Glutamatergic neuron (in vitro differentiated cells): ENCODE measurements around the gene DENND2A. TPM values are rescaled to one million over a fixed set of nuclear protein-coding genes. Genes with fewer than 3 reads are reported as not detected.

ENCODE experiments used
- DNase-seq: peaks from one replicate; pipeline ENCODE4 v3.0.0; 2022
- H3K27ac Mint-ChIP-seq: one replicate; pipeline ENCODE4 v1.8.0; 2020; ENCODE audit warnings: mild to moderate bottlenecking, mixed read lengths, inconsistent platforms; ENCODE audit not compliant: unreplicated experiment
- H3K27me3 Mint-ChIP-seq: one replicate; pipeline ENCODE4 v1.8.0; 2020; ENCODE audit warnings: mild to moderate bottlenecking, moderate library complexity, mixed read lengths, inconsistent platforms; ENCODE audit not compliant: unreplicated experiment
- H3K36me3 Mint-ChIP-seq: one replicate; pipeline ENCODE4 v1.8.0; 2020; ENCODE audit warnings: mild to moderate bottlenecking, mixed read lengths, inconsistent platforms; ENCODE audit not compliant: unreplicated experiment
- H3K4me1 Mint-ChIP-seq: one replicate; pipeline ENCODE4 v1.8.0; 2020; ENCODE audit warnings: mild to moderate bottlenecking, low read depth, mixed read lengths, inconsistent platforms; ENCODE audit not compliant: unreplicated experiment
- H3K4me3 Mint-ChIP-seq: one replicate; pipeline ENCODE4 v1.8.0; 2020; ENCODE audit warnings: mild to moderate bottlenecking, mixed read lengths, inconsistent platforms; ENCODE audit not compliant: unreplicated experiment
- H3K9me3 Mint-ChIP-seq: one replicate; pipeline ENCODE4 v1.8.0; 2020; ENCODE audit warnings: mild to moderate bottlenecking, moderate library complexity, mixed read lengths, inconsistent platforms; ENCODE audit not compliant: unreplicated experiment
- CTCF ChIP-seq: fragments of 200-600 bp; sonication (generic); IDR thresholded peaks from one replicate; pipeline ENCODE4 v1.5.0; 2021; ENCODE audit not compliant: partially characterized antibody, unreplicated experiment
- total RNA-seq: library from RNA; stranded (reverse); fragmentation: NEBNext Ultra II Directional; extraction: Animal tissue kit (Norgen Biotek cat#: 25700); gene quantifications from one replicate; pipeline ENCODE4 v1.2.1, GENCODE V29; 2021; ENCODE audit not compliant: unreplicated experiment

DENND2A gene
- total RNA-seq, 1 donor from 2014 or later: 64.7 TPM

- TF ChIP-seq CTCF: no peak
- H3K9me3 Mint-ChIP-seq: peaks cover 2% of the 10 kb centered on the region
- H3K27ac Mint-ChIP-seq: peak overlapping the region; percentile 65
- H3K4me3 Mint-ChIP-seq: peak overlapping the region; percentile 78
- no peaks in the 10 kb centered on the region for H3K27me3 Mint-ChIP-seq
- peaks cover 20% of the 10 kb centered on the region for H3K4me1 Mint-ChIP-seq
- H3K36me3 Mint-ChIP-seq: no peaks in the 10 kb centered on the region
- peak; percentile 66 for DNase-seq
Observed at GRCh38 chr7:140594131-140594691, 46.4 kb downstream of the DENND2A start.

DNA sequence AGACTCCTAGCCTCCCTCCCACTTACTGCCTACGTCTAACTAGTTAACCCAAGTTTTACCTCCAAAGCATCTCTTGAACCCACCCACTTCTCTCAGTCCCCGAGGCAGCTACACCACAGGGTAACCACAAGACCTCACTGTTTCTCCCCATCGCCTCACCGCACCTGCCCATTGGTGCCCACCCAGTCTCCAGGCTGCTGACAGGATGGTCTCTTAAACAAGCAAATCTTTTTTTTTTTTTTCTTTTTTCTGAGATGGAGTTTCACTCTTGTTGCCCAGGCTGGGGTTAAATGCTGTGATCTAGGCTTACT lies 47.0 kb downstream of the DENND2A start:
- no peak for TF ChIP-seq CTCF
- no peaks in the 10 kb centered on the region for H3K27me3 Mint-ChIP-seq
- no peaks in the 10 kb centered on the region for H3K36me3 Mint-ChIP-seq
- H3K4me1 Mint-ChIP-seq: peaks cover 20% of the 10 kb centered on the region
- no peak overlapping the region for H3K4me3 Mint-ChIP-seq
- peak overlapping the region; percentile 36 for H3K27ac Mint-ChIP-seq
- H3K9me3 Mint-ChIP-seq: peaks cover 2% of the 10 kb centered on the region
- no peak for DNase-seq

- H3K4me3 Mint-ChIP-seq: no peak overlapping the region
- H3K27me3 Mint-ChIP-seq: no peaks in the 10 kb centered on the region
- no peak overlapping the region for H3K27ac Mint-ChIP-seq
- no peaks in the 10 kb centered on the region for H3K36me3 Mint-ChIP-seq
- peaks cover 20% of the 10 kb centered on the region for H3K4me1 Mint-ChIP-seq
- no peak for DNase-seq
- no peak for TF ChIP-seq CTCF
- peaks cover 2% of the 10 kb centered on the region for H3K9me3 Mint-ChIP-seq
Observed at GRCh38 chr7:140592964-140593671, 47.5 kb downstream of the DENND2A start.

GRCh38 chr7:140591180-140591902 lies 49.3 kb downstream of the DENND2A start:
- H3K27me3 Mint-ChIP-seq: peaks cover 3% of the 10 kb centered on the region
- no peaks in the 10 kb centered on the region for H3K36me3 Mint-ChIP-seq
- peaks cover 5% of the 10 kb centered on the region for H3K9me3 Mint-ChIP-seq
- TF ChIP-seq CTCF: no peak
- H3K4me1 Mint-ChIP-seq: peaks cover 8% of the 10 kb centered on the region
- DNase-seq: no peak
- no peak overlapping the region for H3K27ac Mint-ChIP-seq
- H3K4me3 Mint-ChIP-seq: no peak overlapping the region

DNA sequence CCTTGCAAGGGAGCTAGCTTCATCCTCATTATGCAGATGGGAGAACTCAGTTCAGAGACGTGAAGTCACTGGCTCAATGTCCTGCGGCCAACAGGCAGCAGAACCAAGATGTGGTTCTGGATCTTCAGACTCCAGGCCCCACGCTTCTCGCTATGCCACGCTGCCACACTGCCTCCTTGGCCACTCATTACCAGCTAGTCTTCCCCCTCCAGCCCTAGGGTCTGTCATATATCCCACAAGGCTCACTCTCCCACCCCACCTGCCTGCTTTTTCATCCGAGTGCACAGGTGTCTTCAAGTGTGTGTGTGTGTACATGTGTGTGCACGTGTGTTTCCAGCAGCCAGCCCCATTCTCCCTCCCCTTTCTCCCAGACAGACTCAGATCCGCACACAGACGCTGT lies 53.4 kb downstream of the DENND2A start:
- no peaks in the 10 kb centered on the region for H3K4me1 Mint-ChIP-seq
- no peak overlapping the region for H3K27ac Mint-ChIP-seq
- no peak for TF ChIP-seq CTCF
- no peaks in the 10 kb centered on the region for H3K36me3 Mint-ChIP-seq
- DNase-seq: no peak
- H3K27me3 Mint-ChIP-seq: peaks cover 3% of the 10 kb centered on the region
- peaks cover 3% of the 10 kb centered on the region for H3K9me3 Mint-ChIP-seq
- no peak overlapping the region for H3K4me3 Mint-ChIP-seq
